Measurements from ENCODE around the gene RTN3.
"Not testable (repeated sequence)": the region's sequence is repeated elsewhere in the genome, so short reads cannot be mapped to it uniquely, and the experiment has no call there.

RTN3 gene

DNA sequence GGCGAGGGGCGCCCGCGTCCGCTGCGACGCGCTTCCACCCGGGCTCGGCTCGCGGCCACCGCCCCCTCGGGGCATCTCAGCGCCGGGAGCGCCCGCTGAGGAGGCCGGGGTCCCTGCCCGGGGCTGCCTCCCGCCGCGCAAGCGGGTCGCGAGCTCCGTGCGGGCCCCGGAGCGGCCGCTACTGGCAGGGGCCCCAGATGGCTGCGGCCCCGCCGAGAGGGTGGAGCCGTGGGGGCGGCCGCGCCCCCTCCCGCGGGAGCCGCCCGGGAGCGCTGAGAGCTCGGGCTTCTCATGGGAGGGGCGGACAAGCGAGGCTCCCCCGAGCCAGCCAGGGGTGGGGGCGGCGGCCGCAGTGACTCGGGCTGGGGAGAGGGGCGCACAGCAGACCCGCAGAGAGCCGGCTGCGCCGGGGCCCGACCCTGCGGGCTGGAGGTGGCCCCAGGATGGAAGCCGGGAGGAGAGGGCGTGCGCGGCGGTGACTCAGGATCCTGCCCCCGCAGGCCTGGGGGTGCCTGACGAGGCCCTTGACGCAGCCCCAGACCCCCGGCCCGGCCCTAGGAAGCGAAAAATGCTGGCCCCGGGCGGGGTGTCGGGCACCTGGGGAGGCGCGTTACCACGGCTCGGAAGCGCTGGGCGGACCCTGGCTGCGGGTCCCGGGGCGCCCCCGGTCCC, 87.9 kb downstream of the RTN3 start:
- DNase-seq: peak; percentile 56 to 68

DNA sequence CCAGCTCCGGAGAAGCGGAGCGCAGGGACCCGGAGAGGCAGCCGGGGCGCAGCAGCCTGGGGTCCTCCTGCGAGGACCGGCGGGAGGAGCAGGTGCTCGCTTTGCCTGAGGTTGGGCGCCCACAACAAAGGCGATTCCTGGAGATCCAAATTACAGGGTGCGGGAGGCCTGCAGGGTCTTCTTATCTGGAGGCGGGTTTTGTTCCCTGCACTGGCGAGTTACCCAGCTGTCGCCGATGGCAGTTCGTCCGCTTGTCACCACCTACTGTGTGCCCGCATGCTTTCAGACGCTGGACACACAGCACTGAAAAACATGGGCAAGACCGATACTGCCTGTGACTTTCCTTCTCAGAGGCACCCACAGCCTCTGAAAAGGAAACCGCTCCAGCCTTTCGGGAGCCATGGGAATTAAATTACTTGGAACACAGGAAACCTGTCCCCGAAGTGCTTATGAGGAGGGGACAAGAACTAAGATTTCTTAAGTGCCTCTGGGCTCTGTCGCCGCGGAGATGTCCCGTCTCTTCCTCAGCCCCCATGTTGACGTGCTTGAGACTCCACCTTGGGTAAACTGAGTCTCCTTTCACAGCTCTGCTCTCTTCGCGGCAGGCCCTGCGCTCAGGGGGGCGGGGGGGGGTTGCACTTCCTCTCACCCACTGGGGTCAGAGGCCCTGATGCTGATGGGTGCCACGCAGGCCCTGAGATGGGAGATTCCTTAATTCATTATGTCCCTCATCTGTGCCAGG, 88.6 kb downstream of the RTN3 start:
- no peak for DNase-seq

DNA sequence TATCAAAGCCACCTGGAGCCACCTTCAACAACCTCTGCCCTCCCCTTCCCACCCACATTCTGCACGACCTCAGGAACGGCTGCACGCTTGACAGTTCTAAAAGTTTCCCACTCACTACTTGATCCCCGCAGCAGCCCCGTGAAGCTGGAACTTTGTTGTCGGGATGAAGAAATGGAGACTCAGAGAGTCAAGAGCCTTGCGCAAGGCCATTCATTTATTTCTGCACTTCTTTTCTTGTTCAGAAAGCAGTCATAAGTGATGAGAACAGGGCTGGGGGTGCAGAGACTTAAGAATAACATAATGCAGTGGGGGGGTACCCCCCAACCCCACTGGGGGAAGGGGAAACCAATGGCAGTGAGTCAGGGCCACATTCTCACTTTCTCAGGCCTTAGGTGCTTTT, 89.5 kb downstream of the RTN3 start:
- no peak for DNase-seq

DNA sequence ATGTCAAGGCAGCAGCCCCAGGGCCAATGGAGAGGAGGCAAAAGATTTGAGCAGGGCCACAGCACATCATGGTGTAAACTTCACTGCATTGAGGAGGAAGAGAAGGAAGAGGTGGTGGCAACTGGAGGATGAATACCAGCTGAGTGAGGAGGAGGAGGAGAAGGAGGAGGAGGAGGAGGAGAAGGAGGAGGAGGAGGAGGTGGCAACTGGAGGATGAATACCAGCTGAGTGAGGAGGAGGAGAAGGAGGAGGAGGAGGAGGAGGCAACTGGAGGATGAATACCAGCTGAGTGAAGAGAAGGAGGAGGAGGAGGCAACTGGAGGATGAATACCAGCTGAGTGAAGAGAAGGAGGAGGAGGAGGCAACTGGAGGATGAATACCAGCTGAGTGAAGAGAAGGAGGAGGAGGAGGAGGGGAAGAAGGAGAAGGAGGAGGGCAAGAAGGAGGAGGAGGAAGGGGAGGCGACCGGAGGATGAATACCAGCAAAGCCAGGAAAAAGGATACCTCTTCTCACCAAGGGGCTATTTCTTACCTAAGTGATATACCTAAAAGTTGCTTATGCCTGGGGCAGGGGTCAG, 90.5 kb downstream of the RTN3 start:
- not testable (repeated sequence) for DNase-seq

DNA sequence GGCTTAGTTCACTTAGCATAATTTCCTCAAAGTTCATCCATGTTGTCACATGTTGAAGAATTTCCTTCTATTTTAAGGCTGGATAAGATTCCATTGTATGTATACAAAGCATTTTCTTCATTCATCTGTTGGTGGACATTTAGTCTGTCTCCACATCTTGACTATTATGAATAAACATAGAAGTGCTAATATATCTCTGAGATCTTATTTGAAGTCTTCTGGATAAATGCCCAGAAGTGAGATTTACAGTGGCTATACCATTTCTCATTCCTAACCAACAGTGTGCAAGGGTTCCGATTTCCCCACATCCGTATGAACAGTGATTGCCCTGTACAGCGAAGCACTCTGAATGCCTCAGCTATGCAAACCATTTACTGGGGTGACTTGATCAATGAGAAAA, 93.9 kb downstream of the RTN3 start:
- no peak for DNase-seq

DNA sequence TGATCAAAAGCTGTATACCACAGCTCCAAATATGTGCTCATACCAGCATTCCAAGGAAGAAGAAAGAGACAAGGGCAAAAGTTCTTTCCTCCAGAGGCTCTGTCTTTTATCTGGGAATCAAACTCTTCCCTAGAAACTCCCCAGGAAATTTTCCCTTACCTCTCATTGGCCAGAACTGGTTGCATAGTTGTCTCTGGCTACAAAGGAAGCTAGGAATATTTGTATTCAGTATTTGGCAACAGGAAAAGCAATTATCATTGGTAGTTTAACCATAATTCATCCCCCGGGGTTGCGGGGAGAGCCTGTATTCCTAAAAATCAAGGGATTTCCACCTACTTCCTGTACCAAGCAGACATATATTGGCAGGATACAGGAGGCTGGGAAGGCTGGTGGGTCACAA, 97.7 kb downstream of the RTN3 start:
- DNase-seq: no peak

DNA sequence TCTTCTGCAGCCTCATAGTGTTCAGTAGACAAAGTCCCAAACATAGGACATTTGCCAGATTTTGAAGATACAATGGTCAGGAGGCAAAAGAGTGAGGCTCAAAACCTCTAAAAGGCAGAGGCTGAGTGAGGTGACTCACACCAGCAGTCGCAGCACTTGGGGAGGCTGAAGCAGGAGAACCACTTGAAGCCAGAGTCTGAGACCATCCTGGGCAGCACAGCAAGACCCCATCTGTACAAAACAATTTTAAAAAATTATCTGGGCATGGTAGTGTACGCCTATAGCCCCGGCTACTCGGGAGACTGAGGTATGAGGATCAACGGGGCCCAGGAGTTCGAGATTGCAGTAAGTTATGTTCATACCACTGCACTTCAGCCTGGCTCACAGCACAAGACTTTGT, 101.4 kb downstream of the RTN3 start:
- no peak for DNase-seq

DNA sequence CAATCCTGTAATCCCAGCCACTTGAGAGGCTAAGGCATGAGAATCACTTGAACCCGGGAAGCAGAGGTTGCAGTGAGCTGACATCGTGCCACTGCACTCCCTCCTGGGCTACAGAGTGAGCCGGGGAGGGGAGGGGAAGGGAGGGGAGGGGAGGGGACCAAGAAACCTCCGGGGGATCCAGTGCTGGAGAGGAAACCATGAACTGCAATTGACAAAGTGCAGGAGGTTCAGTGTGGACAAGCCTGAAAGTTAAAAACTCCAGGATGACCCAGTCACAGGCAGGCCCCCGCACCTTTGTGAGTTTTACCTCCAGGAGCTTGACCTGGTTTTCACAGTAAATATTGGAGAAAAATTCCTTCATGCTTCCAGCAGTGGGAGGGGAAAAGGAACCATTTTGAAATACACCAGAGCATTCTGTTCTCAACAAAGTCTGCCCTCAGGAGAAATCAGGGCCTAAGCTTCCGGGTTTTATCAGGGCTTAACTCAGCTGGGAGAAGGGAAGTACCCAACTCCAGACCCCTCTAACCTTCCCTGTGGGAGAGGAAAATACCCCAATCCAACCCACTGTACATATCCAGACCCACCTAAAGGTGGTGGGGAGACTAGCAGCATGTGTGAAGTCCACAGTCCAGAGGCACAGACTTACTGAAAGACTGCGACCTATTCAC, 102.8 kb downstream of the RTN3 start:
- no peak for DNase-seq

DNA sequence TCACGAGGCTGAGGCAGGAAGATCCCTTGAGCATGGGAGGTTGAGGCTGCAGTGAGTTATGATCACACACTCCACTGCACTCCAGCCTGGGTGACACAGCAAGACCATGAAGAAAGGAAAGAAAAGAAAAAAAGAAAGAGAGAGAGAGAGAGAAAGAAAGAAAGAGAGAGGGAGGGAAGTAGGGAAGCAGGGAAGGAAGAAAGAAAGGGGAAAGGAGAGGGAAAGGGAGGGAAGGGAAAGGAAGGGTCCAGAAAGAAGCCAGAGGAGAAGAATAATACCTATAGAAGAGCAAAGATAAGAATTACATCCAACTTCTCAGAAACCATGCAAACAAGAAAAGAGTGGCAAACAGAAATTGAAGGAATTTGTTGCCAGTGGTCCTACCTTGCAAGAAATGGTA, 104.5 kb downstream of the RTN3 start:
- no peak for DNase-seq

DNA sequence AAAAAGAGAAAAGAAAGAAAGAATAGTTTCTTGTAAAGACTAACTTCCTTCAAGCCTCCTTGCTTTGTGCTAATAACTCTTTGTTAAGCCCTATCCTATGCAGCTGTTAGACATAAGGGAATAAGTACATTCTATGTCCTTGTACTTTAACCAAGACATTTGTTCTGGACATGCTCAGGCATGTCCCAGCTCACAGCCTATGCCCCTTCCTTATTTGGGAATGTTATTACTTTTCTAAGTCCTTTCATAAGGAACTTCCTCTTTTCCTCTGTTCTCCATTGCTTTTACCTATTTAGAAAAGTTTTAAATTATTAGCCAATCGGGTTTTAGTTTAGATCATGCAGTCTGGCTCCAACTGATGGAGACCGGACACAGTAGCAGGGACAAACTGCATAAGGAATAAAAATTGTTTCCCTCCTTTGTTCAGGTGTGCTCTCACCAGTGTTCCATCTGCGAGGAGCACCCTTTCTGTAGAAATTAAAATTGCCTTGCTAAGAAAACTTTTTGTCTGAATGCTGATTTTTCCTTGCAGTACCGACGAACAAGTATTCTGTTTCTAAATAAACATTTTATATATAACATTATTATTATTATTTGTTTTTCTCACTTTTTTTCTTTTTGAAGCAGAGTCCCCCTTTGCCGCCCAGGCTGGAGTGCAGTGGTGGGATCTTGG, 110.3 kb downstream of the RTN3 start:
- DNase-seq: no peak

DNA sequence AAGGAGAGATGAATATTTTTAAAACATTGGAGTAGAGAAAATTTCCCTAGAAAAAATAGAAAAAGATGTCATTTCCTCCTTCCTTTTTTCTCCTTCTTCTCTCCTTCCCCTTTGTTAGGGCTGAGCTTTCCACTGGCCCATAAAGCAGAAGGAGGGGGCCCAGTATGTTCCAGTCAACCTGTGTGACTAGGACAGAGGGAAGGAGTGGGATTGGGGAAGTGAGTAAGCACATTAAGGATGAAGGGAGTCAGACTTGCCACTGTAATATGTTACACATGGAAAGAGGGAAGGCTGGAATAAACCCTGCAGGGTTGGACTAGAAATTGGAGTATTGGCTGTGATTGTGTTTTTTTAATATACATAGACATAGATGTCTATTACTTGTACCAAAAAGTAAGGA, 111.9 kb downstream of the RTN3 start:
- no peak for DNase-seq

DNA sequence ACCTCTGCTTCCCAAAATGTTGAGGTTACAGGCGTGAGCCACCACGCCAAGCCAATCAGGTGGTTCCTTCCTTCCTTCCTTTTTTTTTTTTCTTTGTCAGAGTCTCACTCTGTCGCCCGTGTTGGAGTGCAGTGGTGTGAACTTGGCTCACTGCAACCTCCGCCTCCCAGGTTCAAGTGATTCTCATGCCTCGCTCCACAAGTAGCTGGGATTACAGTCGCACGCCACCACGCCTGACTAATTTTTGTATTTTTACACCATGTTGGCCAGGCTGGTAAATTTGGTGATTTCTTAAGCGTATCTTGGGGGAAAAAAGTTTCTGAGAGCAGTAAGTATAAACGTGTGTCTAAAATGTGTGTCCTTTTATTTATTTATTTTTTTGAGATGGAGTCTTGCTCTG, 113.8 kb downstream of the RTN3 start:
- DNase-seq: no peak

DNA sequence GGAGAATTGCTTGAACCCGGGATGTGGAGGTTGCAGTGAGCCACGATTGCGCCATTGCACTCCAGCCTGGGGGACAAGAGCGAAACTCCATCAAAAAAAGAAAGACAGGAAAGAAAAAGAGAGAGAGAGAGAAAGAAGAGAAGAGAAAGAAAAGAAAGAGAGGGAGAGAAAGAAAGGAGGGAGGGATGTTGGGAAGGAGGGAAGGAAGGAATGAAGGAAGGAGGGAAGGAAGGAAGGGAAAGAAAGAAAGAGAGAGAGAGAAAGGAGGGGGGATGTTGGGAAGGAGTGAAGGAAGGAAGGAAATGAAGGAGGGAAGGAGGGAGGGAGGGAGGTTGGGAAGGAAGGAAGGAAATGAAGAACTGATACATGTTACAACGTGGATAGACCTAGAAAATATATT, 119.6 kb downstream of the RTN3 start:
- DNase-seq: no peak

DNA sequence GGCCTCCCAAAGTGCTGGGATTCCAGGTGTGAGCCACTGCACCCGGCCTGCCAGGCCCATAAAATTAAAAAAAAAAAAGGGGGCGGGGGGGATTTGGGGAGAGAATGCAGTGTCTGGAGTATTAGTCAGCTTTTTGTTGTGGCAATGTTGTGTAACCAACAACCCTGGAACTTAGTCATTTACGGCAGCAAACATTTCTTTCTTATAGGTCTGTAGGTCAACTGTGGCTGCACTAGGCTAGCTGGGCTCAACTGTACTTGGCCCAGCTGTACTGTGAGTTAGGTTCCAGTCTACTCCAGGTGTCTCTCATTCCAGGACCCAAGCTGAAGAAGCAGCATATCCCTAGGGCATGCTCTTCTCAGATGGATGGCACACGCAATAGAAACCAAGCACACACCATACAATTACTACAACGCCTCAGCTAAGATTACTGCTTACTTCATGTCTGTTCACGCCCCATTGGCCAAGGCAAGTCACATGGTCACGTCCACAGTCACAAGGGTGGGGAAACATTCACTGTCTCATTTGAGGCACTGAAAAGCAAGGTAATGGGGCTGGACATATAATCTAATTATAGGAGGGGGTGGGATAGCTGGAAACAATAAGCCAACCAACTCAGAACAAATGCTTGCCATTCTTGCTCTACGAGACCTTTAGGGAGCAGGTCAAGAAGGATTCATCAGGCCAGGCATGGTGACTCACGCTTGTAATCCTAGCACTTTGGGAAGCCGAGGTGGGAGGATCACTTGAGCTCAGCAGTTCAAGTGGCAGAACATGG, 121.5 kb downstream of the RTN3 start:
- no peak for DNase-seq

DNA sequence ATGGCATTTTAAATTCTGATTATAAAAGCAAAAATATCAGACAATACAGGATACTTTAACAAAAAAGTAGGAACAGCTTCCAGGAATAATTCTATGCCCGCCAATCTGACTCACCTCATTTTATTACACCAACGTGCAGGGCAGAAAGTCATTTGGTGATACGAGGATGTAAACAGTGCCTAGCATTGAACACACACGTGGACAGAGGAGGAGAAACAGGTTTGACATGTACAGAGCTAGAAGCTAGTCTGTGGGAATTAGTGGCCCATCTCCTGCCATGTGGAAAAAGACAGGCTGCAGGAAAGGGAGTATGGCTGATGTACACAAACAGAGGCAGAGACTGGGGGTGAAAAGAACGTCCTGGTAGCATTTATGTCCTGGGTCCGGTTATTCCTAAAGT, 123.0 kb downstream of the RTN3 start:
- no peak for DNase-seq

DNA sequence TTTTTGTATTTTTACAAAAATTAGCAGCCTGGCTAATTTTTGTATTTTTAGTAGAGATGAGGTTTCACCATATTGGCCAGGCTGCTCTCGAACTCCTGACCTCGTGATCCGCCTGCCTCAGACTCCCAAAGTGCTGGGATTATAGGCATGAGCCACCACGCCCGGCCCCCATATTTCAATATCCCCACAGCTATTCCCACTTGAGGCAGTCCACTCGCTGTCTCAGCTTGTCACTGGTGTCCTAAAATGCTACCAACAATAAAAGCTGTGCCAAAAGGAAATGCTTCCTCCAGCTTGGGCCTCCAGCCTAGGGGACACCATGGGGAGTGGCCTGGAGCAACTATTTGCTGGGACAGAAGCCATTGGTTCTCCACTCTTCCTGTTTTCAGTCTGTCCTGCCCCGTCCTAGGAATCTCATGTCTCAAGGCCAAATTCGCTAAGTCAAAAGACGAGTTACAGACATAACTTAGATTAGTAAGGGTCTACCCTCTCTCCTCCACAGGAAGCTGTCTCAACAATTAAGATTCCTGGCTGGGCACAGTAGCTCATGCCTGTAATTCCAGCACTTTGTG, 124.6 kb downstream of the RTN3 start:
- no peak for DNase-seq

Data from activated T-cell treated with anti-CD3 and anti-CD28 coated beads, Interleukin-2, amount 50 U/mL, for 48 hours (primary cell).